Measurements from ENCODE around the gene AOC1. TPM values are rescaled to one million over a fixed set of nuclear protein-coding genes. Genes with fewer than 3 reads are reported as not detected.

Gene AOC1
- total and polyA plus RNA-seq, 10 of the 15 experiments (the other 5 are each of a cell fraction or from before 2014, with no cell fraction given) = 0.07 TPM; not detected in 9

DNA sequence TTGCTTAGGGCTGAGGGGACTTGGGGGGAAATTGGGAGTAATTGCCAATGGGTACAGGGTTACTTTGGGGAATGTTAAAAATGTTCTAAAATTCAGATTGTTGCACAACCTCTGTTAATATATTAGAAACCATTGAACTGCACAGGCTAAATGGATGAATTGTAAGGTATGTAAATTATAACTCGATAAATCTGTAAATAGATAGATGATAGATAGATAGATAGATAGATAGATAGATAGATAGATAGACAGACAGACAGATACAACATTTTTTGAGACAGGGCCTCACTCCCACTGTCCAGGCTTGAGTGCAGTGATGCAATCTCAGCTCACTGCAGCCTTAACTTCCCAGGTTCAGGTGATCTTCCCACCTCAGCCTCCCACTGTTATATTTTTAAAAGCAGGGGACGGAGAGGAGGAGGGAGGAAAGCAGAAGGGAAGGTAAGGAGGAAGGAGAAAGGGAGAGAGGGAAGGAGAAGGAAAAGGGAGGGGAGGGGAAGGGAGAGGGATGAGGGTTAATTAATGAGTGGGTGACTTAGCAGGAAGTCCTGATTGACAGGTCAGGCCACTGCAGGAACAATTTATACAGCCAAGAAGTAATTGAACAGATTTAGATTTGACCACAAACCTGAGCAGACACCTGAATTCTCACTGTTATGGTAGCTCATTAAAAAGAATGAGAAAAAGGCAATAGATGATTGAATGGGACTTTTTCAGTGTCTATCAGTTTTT, 38.7 kb downstream of the AOC1 start (continued):
- TF ChIP-seq REST (IDR thresholded peaks at IDR 0.05; ENCODE audit: low read depth, low read length) = no peak
- no peak for TF ChIP-seq SIN3A (IDR thresholded peaks at IDR 0.05; ENCODE audit: low read depth, low read length)

GRCh38 chr7:150891740-150892139, 39.4 kb downstream of the AOC1 start:
- no peaks in the 10 kb centered on the region for H3K27me3 ChIP-seq (replicated peaks in 1 of 2; ENCODE audit: control insufficient read depth in 2 of 2, insufficient read depth in 2 of 2, low read length in 1 of 2)
- no peak for TF ChIP-seq E2F4 (IDR thresholded peaks at IDR 0.05; ENCODE audit: low read depth, low read length)
- POLR2A ChIA-PET = no interaction called here
- H2AFZ ChIP-seq (ENCODE audit: control insufficient read depth, low read depth, low read length) = no peak overlapping the region
- no TSS peak for BruUV-seq (replicated peaks)
- no peaks in the 10 kb centered on the region for H3K36me3 ChIP-seq (ENCODE audit: control insufficient read depth in 2 of 2, insufficient read depth in 2 of 2, low read length in 1 of 2)
- no peaks in the 10 kb centered on the region for H4K20me1 ChIP-seq (ENCODE audit: control insufficient read depth, insufficient read depth)
- no peaks in the 10 kb centered on the region; the same call in 1 of the 3 replicates for H3K9me3 ChIP-seq (replicated peaks; ENCODE audit: control insufficient read depth, insufficient read depth, low read length)
- CTCF ChIA-PET = interaction anchor here (0.6 to 0.9 kb wide), 3 partner anchors 10 to 1251 kb away, joined by 3 read pairs; no protein-coding TSS in a partner anchor
- RAD21 ChIA-PET (ENCODE audit: unreplicated experiment) = no interaction called here
- DNase-seq (ENCODE audit: low read depth, low spot score) = no peak
- no peaks in the 10 kb centered on the region for H3K4me1 ChIP-seq (ENCODE audit: control insufficient read depth, insufficient read depth, low read length)
- ATAC-seq = no peak
- WGBS (ENCODE audit: insufficient coverage, insufficient replicate concordance, low lambda C conversion rate, missing lambda C conversion rate) = 19% methylated on average over 5 of the region's 5 CpGs
- H3K27ac ChIP-seq (ENCODE audit: control insufficient read depth, insufficient read depth) = no peak overlapping the region
- H3K4me3 ChIP-seq = no peak overlapping the region
- SMC1A ChIA-PET (ENCODE audit: uncharacterized antibody, unreplicated experiment) = interaction anchor here (0.6 kb wide), 2 partner anchors 9 to 11 kb away, joined by 3 to 4 read pairs; no protein-coding TSS in a partner anchor
- no peaks in the 10 kb centered on the region for H3K79me2 ChIP-seq (ENCODE audit: control insufficient read depth, insufficient read depth, low read length)
- in situ Hi-C loops (cut with MboI) = no loop called here
- H3K4me2 ChIP-seq (ENCODE audit: control insufficient read depth, insufficient read depth) = no peak overlapping the region
- no peak for FAIRE-seq
- intact Hi-C loops (cut with micrococcal nuclease; ENCODE audit: unreplicated experiment) = no loop called here
- no peak overlapping the region for H3K9ac ChIP-seq (ENCODE audit: control insufficient read depth, insufficient read depth, low read length)

Measured in GM12878 (cell line).